ENCODE measurements around the gene HFE.
"Not testable (repeated sequence)": the region's sequence is repeated elsewhere in the genome, so short reads cannot be mapped to it uniquely, and the experiment has no call there.

HFE gene

DNA sequence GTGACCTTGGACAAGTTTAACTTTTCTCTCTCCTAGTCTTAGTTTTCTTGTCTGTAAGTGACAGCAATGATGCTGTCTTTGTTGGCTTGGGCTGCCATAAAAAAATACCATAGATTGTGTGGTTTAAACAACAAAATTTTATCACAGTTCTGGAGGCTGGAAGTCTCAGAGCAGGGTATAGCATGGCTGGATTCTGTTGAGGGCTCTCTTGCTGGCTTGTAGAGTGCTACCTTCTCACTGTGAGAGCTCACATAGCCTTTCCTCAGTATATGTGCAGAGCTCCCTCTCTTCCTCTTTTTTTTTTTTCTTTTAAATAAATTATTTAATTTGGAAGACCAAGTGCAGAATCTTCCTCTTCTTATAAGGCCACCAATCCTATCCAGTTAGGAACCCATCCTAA, 26.3 kb downstream of the HFE start:
- no peak for DNase-seq (ENCODE audit: low read depth)

DNA sequence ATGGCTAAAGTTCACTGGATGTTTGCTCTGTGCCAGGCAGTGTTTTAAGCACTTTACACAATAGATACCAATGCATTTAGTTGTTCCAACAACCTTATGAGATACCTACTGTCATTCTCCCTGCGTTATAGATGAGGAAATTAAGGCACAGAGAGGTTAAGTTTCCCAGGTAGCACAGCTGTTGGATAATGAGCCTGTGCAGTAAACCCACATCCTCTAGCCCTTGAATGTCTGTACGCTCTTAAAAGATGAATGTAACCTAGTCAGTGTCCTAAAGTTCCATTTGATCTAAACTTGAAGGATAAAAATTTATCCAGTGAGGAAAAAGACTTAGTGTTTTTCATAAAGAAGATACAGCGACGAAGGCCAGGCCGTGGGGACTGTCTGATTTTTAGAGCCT, 28.0 kb downstream of the HFE start:
- DNase-seq (ENCODE audit: low read depth), result no peak

DNA sequence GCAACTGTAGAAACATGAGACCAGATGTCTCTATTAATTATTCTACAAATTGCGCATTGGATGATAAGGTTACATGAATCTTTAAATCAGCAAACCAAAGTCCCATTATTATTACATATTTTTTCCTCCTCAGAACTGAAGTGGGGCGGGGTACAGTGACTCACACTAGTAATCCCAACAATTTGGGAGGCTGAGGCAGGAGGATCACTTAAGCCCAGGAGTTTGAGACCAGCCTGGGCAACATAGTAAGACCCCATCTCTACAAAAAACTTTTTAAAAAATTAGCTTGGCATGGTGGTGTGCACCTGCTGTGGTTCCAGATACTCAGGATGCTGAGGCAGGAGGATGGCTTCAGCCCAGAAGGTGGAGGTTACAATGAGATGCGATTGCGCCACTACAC, 29.0 kb downstream of the HFE start:
- no peak for DNase-seq (ENCODE audit: low read depth)

DNA sequence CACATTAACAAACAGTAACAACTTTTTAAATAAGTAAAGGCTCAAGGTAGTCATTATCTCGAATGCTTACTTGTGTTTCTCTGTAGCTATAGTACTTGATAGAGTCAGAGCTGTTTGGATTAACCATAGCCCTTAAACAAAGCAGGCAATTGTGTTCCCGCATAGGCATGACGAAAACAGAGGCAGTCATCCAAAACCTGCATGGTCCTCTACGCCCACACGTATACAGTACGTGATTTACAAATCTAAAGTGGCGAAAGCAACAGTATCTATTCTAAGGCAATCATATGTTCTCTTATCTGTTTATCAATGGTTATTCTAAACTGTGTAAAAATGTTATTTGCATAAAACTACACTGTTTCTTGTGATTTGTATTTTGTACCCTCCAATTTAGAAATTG, 31.8 kb downstream of the HFE start:
- no peak for DNase-seq (ENCODE audit: low read depth)

DNA sequence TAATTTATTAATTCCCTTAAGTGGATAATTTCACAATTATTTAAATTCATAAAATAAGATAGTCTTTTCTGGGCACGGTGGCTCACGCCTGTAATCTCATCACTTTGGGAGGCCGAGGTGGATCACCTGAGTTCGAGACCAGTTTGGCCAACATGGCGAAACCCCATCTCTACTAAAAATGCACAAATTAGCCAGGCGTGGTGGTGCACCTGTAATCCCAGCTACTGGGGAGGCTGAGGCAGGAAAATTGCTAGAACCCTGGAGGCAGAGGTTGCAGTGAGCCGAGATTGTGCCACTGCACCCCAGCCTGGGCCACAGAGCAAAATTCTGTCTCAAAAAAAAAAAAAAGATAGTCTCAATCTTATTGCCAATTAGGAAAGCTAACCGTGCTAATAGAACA, 32.9 kb downstream of the HFE start:
- not testable (repeated sequence) for DNase-seq (ENCODE audit: low read depth)

DNA sequence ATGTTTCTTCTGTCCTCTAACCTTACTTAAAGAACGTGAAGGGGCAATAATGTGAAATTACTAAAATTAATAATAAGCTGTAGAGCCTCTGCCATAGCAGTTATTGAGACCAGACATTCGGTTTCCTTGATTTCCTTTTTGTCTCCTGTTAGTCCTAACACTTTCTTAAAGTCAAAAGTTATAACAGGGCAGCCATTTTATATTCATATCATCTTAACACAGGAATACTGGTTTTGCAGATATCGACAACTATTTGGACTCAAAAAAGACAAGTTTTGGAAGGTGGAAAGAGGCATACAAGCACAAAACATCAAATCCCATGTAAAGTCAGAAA, 33.5 kb downstream of the HFE start:
- no peak for DNase-seq (ENCODE audit: low read depth)

DNA sequence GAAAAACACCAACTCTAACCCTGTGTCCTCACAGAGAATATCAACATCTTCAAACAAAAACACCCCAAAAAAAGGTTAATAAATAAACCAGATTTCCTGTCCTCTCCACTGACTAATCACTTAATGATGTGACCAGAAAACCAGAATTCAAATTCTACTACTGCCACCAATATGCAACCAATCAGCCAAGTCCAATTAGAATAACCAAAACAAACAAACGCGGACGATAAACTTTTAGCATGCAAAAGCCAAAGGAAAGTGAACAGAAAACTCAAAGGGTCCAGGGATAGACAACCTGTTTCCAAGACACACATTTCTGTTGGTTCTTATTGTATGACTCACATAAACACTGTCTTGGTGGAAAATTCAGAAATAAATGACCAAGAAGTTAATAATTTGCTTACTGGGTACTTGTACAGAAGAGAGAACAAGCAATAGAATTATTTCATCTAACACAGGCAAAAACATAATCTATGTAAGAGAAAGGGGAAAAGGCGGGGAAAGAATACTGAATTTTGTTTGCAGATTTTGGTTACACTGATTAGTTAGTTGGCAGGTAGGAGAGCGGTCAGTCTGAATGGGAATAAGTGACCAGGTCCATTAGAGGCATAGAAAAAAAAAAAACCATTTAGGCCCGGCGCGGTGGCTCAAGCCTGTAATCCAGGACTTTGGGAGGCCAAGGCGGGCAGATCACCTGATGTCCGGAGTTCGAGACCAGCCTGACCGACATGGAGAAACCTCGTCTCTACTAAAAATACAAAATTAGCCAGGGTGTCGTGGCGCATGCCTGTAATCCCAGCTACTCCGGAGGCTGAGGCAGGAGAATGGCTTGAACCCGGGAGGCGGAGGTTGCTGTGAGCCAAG, 34.1 kb downstream of the HFE start:
- DNase-seq (ENCODE audit: low read depth), result no peak

DNA sequence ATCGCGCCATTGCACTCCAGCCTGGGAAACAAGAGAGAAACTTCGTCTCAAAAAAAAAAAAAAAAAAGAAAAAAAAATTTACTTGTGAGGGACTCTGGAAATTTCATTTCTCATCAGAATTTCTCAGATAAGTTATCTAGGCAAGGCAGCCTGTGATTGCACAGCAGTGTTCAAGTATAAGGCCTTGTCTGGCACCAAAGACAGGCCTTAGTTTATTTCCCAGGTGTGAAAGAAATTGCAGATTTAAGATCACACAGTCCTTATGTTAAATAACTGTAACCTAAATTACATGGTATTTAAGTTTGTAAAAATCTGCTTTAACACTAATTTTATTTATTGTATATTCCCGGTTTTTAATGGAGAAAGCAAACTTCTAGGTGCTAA, 34.8 kb downstream of the HFE start:
- no peak for DNase-seq (ENCODE audit: low read depth)

DNA sequence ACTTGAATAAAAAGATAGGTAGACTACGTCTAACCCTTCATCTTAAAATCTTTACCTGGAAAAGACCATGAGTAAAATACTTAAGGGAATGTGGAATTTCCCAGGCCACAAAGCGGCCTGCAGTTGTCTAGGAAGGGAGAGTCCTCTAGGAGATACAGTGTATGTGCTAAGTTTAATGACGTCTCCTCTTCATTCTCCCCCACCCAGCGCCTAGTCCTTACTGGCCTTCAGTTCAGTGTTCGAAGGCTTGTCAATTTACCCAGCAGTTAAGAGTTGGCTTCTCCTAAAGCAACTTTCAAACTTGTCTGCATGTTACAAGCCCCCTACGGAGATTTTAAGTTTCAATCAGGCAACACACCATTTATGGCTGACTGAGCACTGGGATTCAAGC, 35.2 kb downstream of the HFE start:
- DNase-seq (ENCODE audit: low read depth), result no peak

DNA sequence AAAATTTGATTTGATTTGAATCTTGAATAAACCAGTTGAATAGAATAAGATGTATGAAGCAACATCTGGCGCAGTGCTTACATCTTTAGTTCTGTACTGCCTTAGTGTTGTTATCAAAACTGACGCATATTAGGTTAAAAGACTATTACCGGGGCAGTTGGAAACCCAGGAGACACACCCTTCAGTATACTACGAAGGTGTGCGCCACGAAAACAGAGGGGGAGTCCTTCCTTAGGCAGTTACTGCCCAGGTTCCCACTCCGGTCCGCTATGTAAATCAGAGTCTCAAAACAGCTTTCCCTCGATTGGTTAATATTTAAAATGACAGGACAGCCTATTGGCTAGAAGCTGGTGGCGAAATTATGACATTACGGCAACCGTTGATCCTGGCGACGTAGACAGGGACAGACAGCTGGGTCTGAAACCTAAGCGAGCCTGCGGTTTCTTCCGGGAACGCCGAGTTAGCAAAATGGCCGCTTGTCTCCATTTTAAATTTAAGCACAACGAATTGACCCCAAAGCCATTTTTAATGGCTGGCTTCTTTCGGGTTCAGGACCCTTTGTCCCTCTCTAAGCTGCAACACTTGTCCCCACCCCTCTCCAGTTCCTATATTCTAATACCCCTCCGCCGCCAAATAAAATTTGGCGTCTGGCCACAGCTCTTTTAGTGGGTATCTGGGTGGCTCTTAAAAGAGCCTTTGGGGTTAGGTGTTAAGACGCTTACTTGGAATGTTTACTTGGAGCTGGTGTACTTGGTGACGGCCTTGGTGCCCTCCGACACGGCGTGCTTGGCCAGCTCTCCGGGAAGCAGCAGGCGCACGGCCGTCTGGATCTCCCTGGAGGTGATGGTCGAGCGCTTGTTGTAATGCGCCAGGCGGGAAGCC, 35.8 kb downstream of the HFE start:
- peak; percentile 100 for DNase-seq (ENCODE audit: low read depth)

DNA sequence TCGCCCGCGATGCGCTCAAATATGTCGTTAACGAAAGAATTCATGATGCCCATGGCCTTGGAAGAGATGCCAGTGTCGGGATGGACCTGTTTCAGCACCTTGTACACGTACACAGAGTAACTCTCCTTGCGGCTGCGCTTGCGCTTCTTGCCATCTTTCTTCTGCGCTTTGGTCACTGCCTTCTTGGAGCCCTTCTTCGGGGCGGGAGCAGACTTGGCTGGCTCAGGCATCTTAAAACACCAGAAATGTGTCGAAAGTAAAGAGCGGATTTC, 36.4 kb downstream of the HFE start:
- DNase-seq (ENCODE audit: low read depth), result no peak

DNA sequence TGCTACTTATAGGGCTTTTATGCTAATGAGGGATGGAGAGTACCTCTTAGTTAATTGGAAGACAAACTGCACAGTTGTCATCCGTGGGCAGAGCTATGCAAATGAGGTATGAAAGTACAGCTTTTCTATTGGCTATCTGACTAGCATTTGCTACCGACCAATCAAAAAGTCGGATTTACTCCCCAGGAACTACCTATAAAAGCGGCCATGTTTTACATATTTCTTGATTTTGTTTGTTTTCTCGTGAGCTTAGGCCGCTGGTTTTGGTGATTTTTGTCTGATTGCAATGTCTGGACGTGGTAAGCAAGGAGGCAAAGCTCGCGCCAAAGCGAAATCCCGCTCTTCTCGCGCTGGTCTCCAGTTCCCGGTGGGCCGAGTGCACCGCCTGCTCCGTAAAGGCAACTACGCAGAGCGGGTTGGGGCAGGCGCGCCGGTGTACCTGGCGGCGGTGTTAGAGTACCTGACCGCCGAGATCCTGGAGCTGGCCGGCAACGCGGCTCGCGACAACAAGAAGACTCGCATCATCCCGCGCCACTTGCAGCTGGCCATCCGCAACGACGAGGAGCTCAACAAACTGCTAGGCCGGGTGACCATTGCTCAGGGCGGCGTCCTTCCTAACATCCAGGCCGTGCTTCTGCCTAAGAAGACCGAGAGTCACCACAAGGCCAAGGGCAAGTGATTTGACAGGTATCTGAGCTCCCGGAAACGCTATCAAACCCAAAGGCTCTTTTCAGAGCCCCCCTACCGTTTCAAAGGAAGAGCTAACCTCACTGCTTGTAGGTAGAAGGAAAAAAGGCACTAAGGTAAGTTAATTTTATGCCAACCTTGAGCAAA, 36.9 kb downstream of the HFE start:
- DNase-seq (ENCODE audit: low read depth), result peak; percentile 100

DNA sequence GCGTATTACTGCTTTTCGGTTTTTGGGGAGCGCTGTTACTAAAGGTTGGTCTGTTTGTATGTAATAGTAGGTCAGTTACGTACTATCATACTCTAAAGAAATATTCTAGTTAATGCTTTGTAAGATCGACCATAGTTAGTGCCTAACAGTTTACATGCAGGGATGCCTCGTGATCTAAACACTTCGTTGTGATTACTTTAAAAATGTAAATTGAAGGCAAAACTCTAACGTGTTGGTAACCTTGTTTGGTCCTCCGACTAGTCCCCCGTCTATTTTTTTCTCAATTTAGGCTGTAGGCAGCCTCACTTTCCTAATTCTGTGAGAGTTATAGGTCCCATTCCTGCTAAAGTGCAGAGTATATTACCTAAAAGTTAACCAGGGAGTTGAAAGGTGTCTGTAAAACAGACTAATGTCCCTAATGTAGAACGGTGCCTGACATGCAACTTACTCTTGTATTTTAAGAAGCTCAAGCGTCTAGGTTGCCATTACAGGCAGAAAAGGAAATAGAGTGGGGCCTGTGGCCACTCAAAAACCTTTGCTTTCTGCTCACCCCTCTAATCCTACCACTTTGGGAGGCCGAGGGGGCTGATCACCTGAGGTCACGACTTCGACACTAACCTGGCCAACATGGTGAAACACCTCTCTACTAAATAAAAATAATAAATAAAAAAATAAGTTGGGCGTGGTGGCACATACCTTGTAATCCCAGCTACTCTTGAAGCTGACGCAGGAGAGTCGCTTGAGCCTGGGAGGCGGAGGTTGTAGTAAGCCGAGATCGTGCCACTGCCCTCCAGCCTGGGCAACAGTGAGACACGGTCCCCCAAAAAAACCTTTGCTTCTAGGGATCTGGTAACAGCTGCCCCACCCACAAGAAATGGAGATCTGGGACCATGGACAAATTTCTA, 37.8 kb downstream of the HFE start:
- DNase-seq (ENCODE audit: low read depth), result no peak

DNA sequence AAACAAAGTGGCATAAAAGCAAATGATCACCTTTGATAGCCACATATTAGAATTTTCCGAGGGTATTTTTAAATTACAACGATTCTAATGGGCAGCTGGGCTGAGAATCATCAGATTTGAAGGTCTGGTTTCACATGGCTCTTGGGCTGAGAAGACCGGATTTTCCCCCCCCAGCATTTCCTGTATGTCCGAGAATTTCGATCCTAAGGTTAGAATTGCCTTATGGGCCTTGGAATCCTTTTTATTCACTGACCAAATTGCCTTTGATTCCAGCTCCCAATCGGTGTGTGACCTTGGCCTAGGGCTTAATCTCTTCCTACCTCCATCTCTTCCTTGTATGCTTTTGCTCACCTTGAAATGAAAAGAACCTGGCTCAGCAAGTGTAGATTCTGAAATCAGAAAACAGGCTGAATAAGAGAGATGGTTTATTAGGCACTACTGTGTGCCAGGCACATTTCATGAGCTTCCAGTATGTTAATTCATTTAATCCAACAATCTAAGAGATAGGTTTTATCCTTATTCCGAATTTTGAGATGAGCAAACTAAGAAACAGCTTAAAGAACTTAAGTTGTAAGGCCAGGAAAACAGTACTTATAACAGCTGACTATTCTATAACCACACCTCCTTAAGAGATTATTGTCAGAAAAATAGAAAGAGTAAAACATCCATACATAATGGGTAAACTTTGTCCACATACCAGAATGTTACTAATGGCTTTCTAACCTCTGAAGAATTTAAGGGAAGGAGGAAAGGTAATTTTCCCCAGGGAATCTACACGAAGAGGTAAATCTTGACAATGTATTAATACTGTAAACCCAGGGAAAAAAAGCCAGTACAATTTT, 39.4 kb downstream of the HFE start:
- DNase-seq (ENCODE audit: low read depth), result no peak

DNA sequence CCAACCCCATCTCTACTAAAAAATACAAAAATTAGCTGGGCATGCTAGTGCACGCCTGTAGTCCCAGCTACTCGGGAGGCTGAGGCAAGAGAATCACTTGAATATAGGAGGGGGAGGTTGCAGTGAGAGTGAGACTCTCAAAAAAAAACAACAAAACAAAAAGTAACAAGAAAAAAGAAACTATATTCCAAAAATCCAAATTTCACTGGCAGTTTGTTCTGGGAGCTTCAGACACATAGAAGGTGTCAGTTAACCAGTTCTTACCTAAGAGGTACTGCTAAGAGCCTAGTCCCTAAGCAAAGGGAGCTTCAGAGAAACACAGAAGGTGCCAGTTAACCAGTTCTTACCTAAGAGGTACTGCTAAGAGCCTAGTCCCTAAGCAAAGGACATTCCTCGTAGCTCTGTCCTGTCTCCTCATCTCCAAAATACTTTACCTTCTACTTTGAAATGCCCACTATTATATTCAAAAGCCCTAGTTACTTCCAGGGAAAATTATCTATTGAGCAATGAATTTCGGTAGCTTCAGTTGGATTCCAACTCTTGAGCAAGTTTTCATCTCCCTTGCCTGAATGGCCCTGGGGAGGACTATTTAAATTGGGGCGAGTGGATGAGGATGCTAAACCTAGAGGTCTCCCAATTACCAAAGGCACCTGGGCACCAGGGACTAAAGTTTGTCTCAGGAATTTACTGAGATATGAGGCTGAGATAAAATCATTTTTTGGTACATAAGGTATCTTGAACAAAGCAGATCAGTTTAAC, 41.0 kb downstream of the HFE start:
- no peak for DNase-seq (ENCODE audit: low read depth)

DNA sequence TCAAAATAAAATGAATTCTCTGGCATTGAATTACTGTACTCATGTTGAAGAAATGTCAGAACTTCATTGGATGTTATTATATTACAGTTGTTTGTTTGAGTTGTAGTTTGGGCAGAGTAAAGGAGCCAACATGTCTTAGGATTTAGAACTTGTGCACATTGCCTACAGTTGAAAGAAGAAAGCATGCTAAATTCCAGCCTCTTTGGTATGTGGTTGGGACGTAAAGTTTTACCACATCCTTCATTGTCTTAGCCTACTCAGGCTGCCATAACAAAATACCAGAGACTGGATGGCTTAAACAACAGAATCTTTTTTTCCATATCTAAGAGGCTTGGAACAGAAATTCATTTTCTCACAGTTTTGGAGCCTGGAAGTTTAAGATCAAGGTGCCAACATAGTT, 42.4 kb downstream of the HFE start:
- no peak for DNase-seq (ENCODE audit: low read depth)

DNA sequence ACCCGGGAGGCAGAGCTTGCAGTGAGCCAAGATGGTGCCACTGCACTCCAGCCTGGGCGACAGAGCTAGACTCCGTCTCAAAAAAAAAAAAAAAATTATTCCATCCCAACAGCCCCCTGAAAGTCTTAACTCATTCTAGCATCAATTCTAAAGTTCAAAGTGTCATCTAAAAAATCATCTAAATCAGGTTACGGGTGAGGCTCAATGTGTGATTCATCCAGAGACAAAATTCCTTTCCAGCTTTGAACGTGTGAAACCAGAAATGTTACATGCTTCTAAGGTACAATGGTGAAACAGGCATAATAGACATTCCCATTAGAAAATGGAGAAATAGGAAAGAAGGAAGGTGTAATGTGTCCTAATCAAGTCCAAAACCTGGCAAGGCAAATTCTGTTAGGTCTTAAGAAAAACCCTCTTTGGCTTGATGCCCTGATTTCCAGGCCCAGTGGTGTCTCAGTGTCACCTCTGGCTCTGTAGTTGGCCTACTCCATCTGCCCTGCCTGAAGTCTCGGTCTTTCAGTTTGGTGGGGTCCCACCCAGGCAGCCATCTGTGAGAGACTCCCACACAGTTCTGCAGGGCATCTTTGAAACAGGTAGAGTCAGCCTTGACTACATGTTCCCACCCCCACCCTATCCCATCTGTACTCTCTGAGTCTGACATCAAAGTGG, 43.5 kb downstream of the HFE start:
- DNase-seq (ENCODE audit: low read depth), result no peak

DNA sequence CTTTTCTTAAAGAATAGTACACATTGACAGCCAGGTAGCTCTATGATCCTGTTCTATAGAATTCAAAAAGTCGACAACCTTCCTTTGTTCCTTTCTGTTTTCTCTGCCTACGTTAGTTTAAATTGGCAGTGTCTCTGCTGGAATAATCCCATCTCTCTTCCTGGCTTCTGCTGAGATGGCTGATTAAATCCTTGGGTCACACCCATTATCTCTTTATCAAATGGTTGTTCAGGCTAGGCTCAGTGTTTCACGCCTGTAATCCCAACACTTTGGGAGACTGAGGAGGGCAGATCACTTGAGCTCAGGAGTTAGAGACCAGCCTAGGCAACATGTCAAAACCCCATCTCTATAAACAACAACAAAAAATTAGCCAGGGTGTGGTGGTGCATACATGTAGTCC, 44.4 kb downstream of the HFE start:
- no peak for DNase-seq (ENCODE audit: low read depth)

DNA sequence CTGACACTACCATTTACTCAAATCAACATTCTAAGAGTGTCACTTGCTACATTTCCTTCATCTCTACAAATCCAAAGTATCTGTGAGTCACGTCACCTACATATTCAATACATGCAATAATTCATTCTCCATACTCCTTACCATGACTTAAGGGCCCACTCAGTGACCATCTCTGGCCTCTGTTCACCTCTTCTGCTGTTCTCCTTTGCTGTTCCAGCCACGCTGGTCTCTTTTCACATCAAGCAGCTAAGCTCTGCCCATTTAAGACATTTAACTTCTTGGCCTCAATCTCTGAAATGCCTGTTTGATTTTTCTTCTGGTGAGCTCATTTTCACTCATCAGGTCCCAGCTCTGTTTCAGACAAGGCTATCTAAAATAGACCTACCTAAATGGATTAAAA, 46.5 kb downstream of the HFE start:
- DNase-seq (ENCODE audit: low read depth), result no peak

DNA sequence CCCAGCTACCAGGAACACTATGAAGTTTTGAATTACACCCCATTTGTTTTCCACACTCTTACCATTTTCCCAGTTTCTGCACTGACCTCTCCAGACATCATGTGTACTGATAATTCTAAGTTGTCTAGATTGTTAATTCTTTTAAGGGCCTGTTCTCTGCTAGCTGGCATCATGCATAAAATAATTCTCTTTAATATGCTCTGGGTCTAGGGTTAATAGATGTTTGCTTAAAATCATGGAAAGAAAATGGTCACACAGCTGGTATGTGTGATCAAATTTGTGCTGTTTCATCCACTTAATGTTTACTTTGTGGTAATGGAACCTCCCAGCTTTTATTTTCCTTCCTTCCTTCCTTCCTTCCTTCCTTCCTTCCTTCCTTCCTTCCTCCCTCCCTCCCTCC, 49.1 kb downstream of the HFE start:
- no peak for DNase-seq (ENCODE audit: low read depth)
